ENCODE results near the gene SRMS.
"Not testable (repeated sequence)": the region's sequence is repeated elsewhere in the genome, so short reads cannot be mapped to it uniquely, and the experiment has no call there.

Gene SRMS

GRCh38 chr20:63522091-63522868, 25.3 kb downstream of the SRMS start:
- DNase-seq (ENCODE audit: low read depth in 2 of 2): no peak

- DNase-seq (ENCODE audit: low read depth in 2 of 2): no peak
Measured at GRCh38 chr20:63521602-63522001, 25.9 kb downstream of the SRMS start.

- peak; percentile 58 to 60 for DNase-seq (ENCODE audit: low read depth in 2 of 2)
Measured at GRCh38 chr20:63520934-63521601, 26.5 kb downstream of the SRMS start.

- DNase-seq (ENCODE audit: low read depth in 2 of 2): peak; percentile 74 to 75
Measured at GRCh38 chr20:63520504-63520933, 27.0 kb downstream of the SRMS start, which contains the start of gene PPDPF. Gene PPDPF (plus strand): TSS chr20:63520765. CDS start chr20:63521309, 544 bp downstream.

GRCh38 chr20:63519668-63520503, 27.7 kb downstream of the SRMS start:
- DNase-seq (ENCODE audit: low read depth in 2 of 2): peak; percentile 37 to 42

- DNase-seq (ENCODE audit: low read depth in 2 of 2): no peak
Measured at GRCh38 chr20:63518946-63519667, 28.4 kb downstream of the SRMS start.

GRCh38 chr20:63518351-63518861, 29.1 kb downstream of the SRMS start:
- no peak for DNase-seq (ENCODE audit: low read depth in 2 of 2)

- no peak for DNase-seq (ENCODE audit: low read depth in 2 of 2)
Measured at GRCh38 chr20:63517376-63518309, 29.9 kb downstream of the SRMS start.

GRCh38 chr20:63514520-63514919, 33.0 kb downstream of the SRMS start:
- not testable (repeated sequence) for DNase-seq (ENCODE audit: low read depth in 2 of 2)

- no peak for DNase-seq (ENCODE audit: low read depth in 2 of 2)
Measured at GRCh38 chr20:63513207-63513606, 34.3 kb downstream of the SRMS start.

- DNase-seq (ENCODE audit: low read depth in 2 of 2): no peak
Measured at GRCh38 chr20:63509088-63509564, 38.4 kb downstream of the SRMS start.

GRCh38 chr20:63508072-63508768, 39.3 kb downstream of the SRMS start:
- no peak for DNase-seq (ENCODE audit: low read depth in 2 of 2)

- DNase-seq (ENCODE audit: low read depth in 2 of 2): no peak
Measured at GRCh38 chr20:63507083-63507743, 40.3 kb downstream of the SRMS start.

GRCh38 chr20:63505723-63506122, 41.8 kb downstream of the SRMS start:
- DNase-seq (ENCODE audit: low read depth in 2 of 2): no peak

GRCh38 chr20:63505281-63505680, 42.3 kb downstream of the SRMS start:
- DNase-seq (ENCODE audit: low read depth in 2 of 2): no peak

- DNase-seq (ENCODE audit: low read depth in 2 of 2): no peak
Measured at GRCh38 chr20:63504642-63505041, 42.9 kb downstream of the SRMS start.

- no peak for DNase-seq (ENCODE audit: low read depth in 2 of 2)
Measured at GRCh38 chr20:63503524-63503923, 44.0 kb downstream of the SRMS start.

- no peak for DNase-seq (ENCODE audit: low read depth in 2 of 2)
Measured at GRCh38 chr20:63502671-63503172, 44.8 kb downstream of the SRMS start.

All from stimulated activated CD4-positive, alpha-beta T cell treated with anti-CD3 and anti-CD28 coated beads, Interleukin-4, amount 100 ng/mL, for 48 hours (primary cell).